Fibroblast of lung (primary cell): ENCODE measurements around the gene DPP6. TPM values are rescaled to one million over a fixed set of nuclear protein-coding genes. Genes with fewer than 3 reads are reported as not detected.

Experiments used
- DNase-seq, 2 donors: peaks; one replicate each; pipeline versions ENCODE4 v3.0.0 to v3.0.0-alpha.2; 2010; ENCODE audit warnings: low read depth in 2 of 2
- H2AFZ ChIP-seq: 2 replicates; pipeline ENCODE4 v1.5.1; 2012; ENCODE audit warnings: low read length, control low read depth, inconsistent platforms
- H3K27ac ChIP-seq: 2 replicates; pipeline ENCODE4 v1.5.1; 2011; ENCODE audit warnings: low read length, control low read depth; ENCODE audit not compliant: insufficient read depth
- H3K27me3 ChIP-seq: 2 replicates; pipeline ENCODE4 v1.5.1; 2011; ENCODE audit warnings: mild to moderate bottlenecking, low read length; ENCODE audit not compliant: control insufficient read depth, insufficient read depth
- H3K36me3 ChIP-seq: 2 replicates; pipeline ENCODE4 v1.5.1; 2011; ENCODE audit warnings: low read length; ENCODE audit not compliant: control insufficient read depth, insufficient read depth
- H3K4me1 ChIP-seq: 2 replicates; pipeline ENCODE4 v1.5.1; 2011; ENCODE audit warnings: low read length; ENCODE audit not compliant: control insufficient read depth, insufficient read depth; ENCODE audit errors: extremely low read depth
- H3K4me2 ChIP-seq: 2 replicates; pipeline ENCODE4 v1.5.1; 2011; ENCODE audit warnings: low read length, control low read depth; ENCODE audit not compliant: insufficient read depth; ENCODE audit errors: extremely low read depth
- H3K4me3 ChIP-seq, 4 experiments: fragments of 200-600 bp in 1 of 4; sonication (generic) in 1 of 4; replicated peaks in 1 of 4; 2 replicates each; pipeline ENCODE4 v1.5.1; 2011 to 2016; ENCODE audit warnings: low read length in 4 of 4, low read depth in 3 of 4, mild to moderate bottlenecking in 3 of 4, control low read depth in 2 of 4, inconsistent platforms in 1 of 4, mixed read lengths in 1 of 4; ENCODE audit not compliant: insufficient read depth in 1 of 4; ENCODE audit errors: control extremely low read depth in 1 of 4
- H3K79me2 ChIP-seq: 2 replicates; pipeline ENCODE4 v1.5.1; 2012; ENCODE audit warnings: mild to moderate bottlenecking, low read length, inconsistent platforms; ENCODE audit not compliant: control insufficient read depth, insufficient read depth
- H3K9ac ChIP-seq: 2 replicates; pipeline ENCODE4 v1.5.1; 2011; ENCODE audit warnings: mild to moderate bottlenecking, low read length, control low read depth; ENCODE audit not compliant: insufficient read depth
- H3K9me3 ChIP-seq: 2 replicates; pipeline ENCODE4 v1.5.1; 2012; ENCODE audit warnings: low read depth, low read length; ENCODE audit not compliant: control insufficient read depth, insufficient read depth
- H4K20me1 ChIP-seq: 2 replicates; pipeline ENCODE4 v1.5.1; 2011; ENCODE audit warnings: low read length; ENCODE audit not compliant: control insufficient read depth, insufficient read depth; ENCODE audit errors: extremely low read depth
- EZH2 ChIP-seq: IDR thresholded peaks from 2 replicates; pipeline ENCODE4 v1.5.1; 2012; ENCODE audit warnings: low read length, control low read depth, mild to moderate bottlenecking; ENCODE audit errors: missing control alignments
- polyA plus RNA-seq, 2 donors: library from polyadenylated mRNA; depleted of rRNA in 1 of 2; stranded (reverse) in 1 of 2; unstranded in 1 of 2; fragments of >200 nt; gene quantifications; 2 replicates each; pipeline ENCODE4 v1.2.1, GENCODE V29; 2011 to 2012; ENCODE audit warnings: missing spikeins in 1 of 2
- total RNA-seq: library from RNA; depleted of rRNA; stranded (reverse); fragments of >200 nt; gene quantifications from 2 replicates; pipeline ENCODE4 v1.2.1, GENCODE V29; 2014
- TF ChIP-seq, protein P1 (sequence below), 2 donors: IDR thresholded peaks in 1 of 2; conservative IDR thresholded peaks in 1 of 2; 1 replicate in 1 of 2; 2 replicates in 1 of 2; pipeline ENCODE4 v1.5.1; 2011 to 2012; ENCODE audit warnings: low read length in 2 of 2, control low read depth in 1 of 2, inconsistent platforms in 1 of 2, low read depth in 1 of 2, mild to moderate bottlenecking in 1 of 2

Gene DPP6
- total and polyA plus RNA-seq, 2 donors (not counting 1 experiment from before 2014, with no cell fraction given), result not detected

DNA sequence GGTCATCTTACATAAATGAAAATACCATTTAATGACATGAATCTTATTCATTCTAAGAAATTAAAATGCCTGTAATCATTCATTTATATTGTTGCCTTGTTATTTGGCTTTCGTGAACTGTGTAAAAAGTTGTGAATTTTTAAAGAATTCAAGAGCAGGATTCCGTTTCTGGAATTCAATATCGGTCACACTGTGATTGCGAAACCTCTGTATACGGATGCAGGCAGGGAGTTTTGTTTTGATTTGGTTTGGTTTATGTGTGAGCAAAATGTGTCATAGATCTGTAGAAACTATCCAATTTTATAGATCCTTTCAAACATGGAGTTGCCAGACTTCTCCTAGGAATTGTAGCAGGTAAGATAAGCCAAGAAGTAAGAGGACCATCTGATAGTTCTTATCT, 441.4 kb downstream of the DPP6 start:
- no peak overlapping the region for H3K9ac ChIP-seq
- no peak for DNase-seq
- H4K20me1 ChIP-seq, result no peaks in the 10 kb centered on the region
- no peak overlapping the region for H3K4me2 ChIP-seq
- no peaks in the 10 kb centered on the region for H3K4me1 ChIP-seq
- H3K9me3 ChIP-seq, result no peaks in the 10 kb centered on the region
- H3K27ac ChIP-seq, result no peak overlapping the region
- TF ChIP-seq, protein P1, sequence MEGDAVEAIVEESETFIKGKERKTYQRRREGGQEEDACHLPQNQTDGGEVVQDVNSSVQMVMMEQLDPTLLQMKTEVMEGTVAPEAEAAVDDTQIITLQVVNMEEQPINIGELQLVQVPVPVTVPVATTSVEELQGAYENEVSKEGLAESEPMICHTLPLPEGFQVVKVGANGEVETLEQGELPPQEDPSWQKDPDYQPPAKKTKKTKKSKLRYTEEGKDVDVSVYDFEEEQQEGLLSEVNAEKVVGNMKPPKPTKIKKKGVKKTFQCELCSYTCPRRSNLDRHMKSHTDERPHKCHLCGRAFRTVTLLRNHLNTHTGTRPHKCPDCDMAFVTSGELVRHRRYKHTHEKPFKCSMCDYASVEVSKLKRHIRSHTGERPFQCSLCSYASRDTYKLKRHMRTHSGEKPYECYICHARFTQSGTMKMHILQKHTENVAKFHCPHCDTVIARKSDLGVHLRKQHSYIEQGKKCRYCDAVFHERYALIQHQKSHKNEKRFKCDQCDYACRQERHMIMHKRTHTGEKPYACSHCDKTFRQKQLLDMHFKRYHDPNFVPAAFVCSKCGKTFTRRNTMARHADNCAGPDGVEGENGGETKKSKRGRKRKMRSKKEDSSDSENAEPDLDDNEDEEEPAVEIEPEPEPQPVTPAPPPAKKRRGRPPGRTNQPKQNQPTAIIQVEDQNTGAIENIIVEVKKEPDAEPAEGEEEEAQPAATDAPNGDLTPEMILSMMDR (conservative IDR thresholded peaks at IDR 0.05 in 1 of 2, IDR thresholded peaks at IDR 0.05 in 1 of 2; ENCODE audit: low read depth in 1 of 2, low read length in 2 of 2), result no peak
- no peak for TF ChIP-seq EZH2
- H3K36me3 ChIP-seq, result no peaks in the 10 kb centered on the region
- no peaks in the 10 kb centered on the region for H3K79me2 ChIP-seq
- no peak overlapping the region for H3K4me3 ChIP-seq
- no peaks in the 10 kb centered on the region for H3K27me3 ChIP-seq
- H2AFZ ChIP-seq, result no peak overlapping the region

- Histone ChIP-seq H3K27ac (no peak overlapping the region), H3K4me2 (no peak overlapping the region), H2AFZ (no peak overlapping the region), H4K20me1 (no peaks in the 10 kb centered on the region), H3K36me3 (no peaks in the 10 kb centered on the region), H3K4me3 (no peak overlapping the region), H3K27me3 (no peaks in the 10 kb centered on the region), H3K79me2 (no peaks in the 10 kb centered on the region), H3K9me3 (no peaks in the 10 kb centered on the region), H3K9ac (no peak overlapping the region), H3K4me1 (no peaks in the 10 kb centered on the region)
- TF ChIP-seq EZH2, result no peak
- TF ChIP-seq, protein P1 (conservative IDR thresholded peaks at IDR 0.05 in 1 of 2, IDR thresholded peaks at IDR 0.05 in 1 of 2; ENCODE audit: low read depth in 1 of 2, low read length in 2 of 2), result no peak
- no peak for DNase-seq
Observed at GRCh38 chr7:154497751-154498150, 445.6 kb downstream of the DPP6 start.

DNA sequence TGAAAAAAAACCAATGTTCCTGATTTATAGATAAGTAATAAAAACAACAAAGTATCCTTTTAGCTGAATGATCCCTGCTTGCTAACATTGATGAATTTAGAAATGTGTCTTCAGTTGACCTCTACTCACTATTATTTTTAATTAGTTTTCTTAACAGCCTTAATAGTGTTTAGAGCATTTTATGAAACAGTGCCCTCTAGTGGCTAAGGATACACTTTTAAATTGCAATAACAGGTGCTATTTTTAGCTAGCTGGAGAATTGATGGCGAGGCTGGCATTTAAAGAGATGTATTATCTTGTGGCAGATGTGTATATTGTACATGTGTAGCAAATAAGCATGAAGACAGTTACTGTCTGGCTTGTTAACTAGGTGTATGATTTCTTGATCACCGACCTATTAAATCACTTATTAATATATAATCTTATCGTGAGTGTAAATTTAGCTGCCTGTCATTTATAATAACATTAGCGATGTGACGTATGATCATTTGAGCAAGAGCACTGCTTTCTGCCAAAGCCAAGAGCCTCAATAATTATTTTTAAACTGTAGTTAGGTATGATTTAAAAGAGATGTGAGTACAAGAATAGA, 451.9 kb downstream of the DPP6 start:
- H3K9me3 ChIP-seq, result no peaks in the 10 kb centered on the region
- H3K27ac ChIP-seq, result no peak overlapping the region
- peak; percentile 26 to 37 for DNase-seq
- no peaks in the 10 kb centered on the region for H3K36me3 ChIP-seq
- H3K4me2 ChIP-seq, result no peak overlapping the region
- H3K27me3 ChIP-seq, result no peaks in the 10 kb centered on the region
- no peaks in the 10 kb centered on the region for H4K20me1 ChIP-seq
- TF ChIP-seq EZH2, result no peak
- TF ChIP-seq, protein P1 (conservative IDR thresholded peaks at IDR 0.05 in 1 of 2, IDR thresholded peaks at IDR 0.05 in 1 of 2; ENCODE audit: low read depth in 1 of 2, low read length in 2 of 2), result peak; percentile 10 to 32
- H3K9ac ChIP-seq, result no peak overlapping the region
- H2AFZ ChIP-seq, result no peak overlapping the region
- H3K4me1 ChIP-seq, result no peaks in the 10 kb centered on the region
- H3K4me3 ChIP-seq, result no peak overlapping the region
- H3K79me2 ChIP-seq, result no peaks in the 10 kb centered on the region
